ENCODE data around the gene EBLN1.
"Not testable (repeated sequence)": the region's sequence is repeated elsewhere in the genome, so short reads cannot be mapped to it uniquely, and the experiment has no call there.

EBLN1 gene

GRCh38 chr10:22228943-22229801 lies 11.4 kb upstream of the EBLN1 start:
- in situ Hi-C loops (cut with HindIII; ENCODE audit: low sequenced_read_pairs): no loop called here

GRCh38 chr10:22228167-22228938 lies 10.5 kb upstream of the EBLN1 start:
- in situ Hi-C loops (cut with HindIII; ENCODE audit: low sequenced_read_pairs): no loop called here

- in situ Hi-C loops (cut with HindIII; ENCODE audit: low sequenced_read_pairs): no loop called here
Measured at GRCh38 chr10:22226599-22226998, 8.8 kb upstream of the EBLN1 start.

GRCh38 chr10:22222236-22223190 lies 4.7 kb upstream of the EBLN1 start:
- in situ Hi-C loops (cut with HindIII; ENCODE audit: low sequenced_read_pairs): no loop called here

DNA sequence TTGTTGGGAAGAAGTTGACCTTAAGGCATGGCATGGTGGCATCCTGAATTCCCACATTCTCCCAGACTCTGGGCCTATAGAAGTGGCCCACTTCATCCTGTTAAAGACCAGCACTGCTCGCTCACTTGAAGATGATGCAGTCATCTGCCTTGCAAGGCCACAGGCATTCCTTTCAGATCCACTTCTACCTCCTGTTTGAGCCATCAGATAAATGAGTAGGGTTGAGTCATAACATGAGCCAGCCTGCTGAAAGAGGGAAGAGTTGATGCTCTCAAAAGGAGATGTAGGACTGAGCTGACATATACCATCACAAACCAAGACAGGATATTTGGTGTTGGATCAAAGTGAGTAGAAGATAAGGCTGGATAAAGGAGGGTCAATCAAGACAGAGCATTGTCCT lies 1.5 kb upstream of the EBLN1 start:
- in situ Hi-C loops (cut with HindIII; ENCODE audit: low sequenced_read_pairs): no loop called here

DNA sequence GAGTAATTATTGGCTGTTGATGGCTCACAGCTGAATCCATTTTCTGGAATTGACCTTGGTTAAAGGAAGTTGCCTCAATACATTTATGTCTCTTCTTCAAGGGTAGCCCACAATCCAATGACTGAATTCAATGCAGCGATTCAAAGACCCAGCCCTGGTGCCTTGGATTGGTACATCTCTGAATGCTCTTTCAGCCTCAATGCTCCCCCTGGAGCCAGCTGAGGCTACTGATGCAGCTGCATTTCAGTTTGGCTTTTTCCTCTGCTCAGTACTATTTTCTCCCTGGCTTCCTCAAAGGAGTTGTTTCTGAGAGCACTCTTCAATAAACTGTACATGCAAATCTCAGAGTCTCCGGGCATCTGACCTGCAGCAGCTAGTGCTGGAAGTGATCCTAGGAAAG lies 633 bp upstream of the EBLN1 start:
- in situ Hi-C loops (cut with HindIII; ENCODE audit: low sequenced_read_pairs): no loop called here

GRCh38 chr10:22217084-22217483 lies 731 bp downstream of the EBLN1 start:
- in situ Hi-C loops (cut with HindIII; ENCODE audit: low sequenced_read_pairs): not testable (repeated sequence)

DNA sequence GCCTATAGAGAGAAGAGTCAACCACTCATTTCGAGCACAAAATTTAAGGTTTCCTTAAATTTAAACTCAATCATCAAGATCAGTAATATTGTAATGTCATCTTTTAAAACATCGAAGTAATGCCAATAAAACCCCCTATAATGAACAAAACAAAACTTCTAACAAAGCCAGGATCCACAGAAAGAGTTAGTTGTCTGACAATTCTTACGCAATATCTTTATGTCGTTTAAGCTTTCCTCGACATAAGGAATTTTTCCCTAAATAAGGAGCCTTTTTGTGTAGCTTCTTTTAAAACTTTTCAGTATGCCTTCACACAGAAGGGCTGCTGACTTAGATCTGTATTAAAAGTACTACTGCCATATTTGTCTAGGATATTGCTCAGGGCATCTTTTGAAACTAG lies 7.5 kb downstream of the EBLN1 start:
- in situ Hi-C loops (cut with HindIII; ENCODE audit: low sequenced_read_pairs): no loop called here

DNA sequence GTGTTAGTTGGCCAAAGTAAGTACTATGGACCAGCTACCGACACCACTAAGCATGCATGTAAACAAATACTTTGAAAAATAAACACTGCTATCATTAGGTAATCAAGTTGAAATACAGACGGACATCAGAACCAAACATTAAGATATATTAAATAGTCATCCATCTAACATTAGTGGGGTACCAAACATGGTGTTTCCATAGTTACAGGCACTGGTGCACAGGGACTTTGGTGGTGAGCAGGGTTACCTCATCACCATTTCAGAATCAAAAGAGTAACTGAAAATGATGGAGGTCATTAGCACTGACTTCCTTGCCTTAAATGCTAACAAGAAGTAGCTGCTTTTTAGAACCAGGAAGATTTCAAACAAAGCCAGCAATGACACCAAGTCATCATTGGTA lies 23.9 kb downstream of the EBLN1 start:
- in situ Hi-C loops (cut with HindIII; ENCODE audit: low sequenced_read_pairs): no loop called here

- in situ Hi-C loops (cut with HindIII; ENCODE audit: low sequenced_read_pairs): no loop called here
Measured at GRCh38 chr10:22185586-22185985, 32.2 kb downstream of the EBLN1 start.

DNA sequence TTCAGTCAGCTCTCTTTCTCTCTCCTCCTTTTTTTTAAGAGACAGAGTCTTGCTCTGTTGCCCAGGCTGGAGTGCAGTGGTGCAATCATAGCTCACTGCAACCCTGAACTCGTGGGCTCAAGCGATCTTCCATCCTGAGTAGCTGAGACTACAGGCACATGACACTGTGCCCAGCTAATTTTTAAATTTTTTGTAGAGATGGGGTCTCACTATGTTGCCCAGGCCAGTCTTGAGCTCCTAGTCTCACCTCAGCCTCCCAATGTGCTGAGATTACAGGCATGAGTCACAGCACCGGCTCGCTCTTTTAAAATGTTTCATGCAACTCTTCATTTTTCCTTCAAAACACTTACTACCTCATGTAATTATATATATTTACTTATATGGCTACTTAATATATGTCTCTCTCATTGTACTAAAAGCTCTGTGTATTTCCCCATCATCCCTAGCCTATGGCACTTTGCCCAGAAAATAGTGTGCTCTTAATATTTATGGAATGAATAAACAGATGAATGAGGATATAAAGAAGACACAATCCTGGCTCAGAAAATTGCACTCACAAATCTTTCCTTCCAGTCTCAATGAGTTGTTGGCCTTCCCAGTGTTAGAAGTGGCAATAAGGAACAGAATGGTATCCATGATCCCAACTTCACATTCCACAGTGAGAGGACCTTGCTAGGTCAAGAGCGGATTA lies 33.9 kb downstream of the EBLN1 start:
- in situ Hi-C loops (cut with HindIII; ENCODE audit: low sequenced_read_pairs): no loop called here

DNA sequence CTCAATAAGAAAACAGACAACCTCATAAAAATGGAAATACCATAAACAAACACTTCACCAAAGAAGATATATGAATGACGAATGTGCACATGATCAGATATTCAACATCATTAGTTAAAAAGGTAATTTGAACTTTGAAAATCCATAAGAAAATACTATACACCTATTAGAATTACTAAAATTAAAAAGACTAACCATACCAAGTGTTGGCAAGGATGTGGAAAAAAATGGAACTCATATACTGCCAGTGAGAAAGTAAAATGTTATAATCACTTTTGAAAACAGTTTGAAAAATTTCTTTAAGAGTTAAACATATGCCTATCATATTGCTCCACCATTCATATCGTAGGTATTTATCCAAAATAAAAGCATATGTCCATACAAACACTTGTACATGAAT lies 37.1 kb downstream of the EBLN1 start:
- in situ Hi-C loops (cut with HindIII; ENCODE audit: low sequenced_read_pairs): no loop called here

- in situ Hi-C loops (cut with HindIII; ENCODE audit: low sequenced_read_pairs): no loop called here
Measured at GRCh38 chr10:22174442-22174841, 43.4 kb downstream of the EBLN1 start.

- in situ Hi-C loops (cut with HindIII; ENCODE audit: low sequenced_read_pairs): no loop called here
Measured at GRCh38 chr10:22171131-22171530, 46.7 kb downstream of the EBLN1 start.

GRCh38 chr10:22170582-22170981 lies 47.2 kb downstream of the EBLN1 start:
- in situ Hi-C loops (cut with HindIII; ENCODE audit: low sequenced_read_pairs): no loop called here

DNA sequence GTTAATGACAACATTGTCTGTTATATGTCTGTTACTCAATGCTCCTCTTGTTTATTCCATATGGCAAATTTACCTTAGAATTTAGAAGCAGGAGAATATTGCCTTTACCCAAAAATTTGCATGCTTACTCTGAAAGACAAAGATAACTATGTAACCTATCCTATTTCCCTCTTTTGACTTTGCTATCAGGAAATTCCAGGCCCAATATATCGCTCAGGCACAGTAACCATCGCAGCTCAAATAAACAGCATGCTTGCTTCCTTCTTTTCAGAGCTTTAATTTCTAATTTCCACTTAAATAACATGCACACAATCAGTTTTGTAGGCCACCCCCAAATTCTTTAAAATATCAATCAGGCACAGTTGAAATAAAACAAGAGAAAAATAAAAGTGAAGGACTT lies 57.8 kb downstream of the EBLN1 start:
- in situ Hi-C loops (cut with HindIII; ENCODE audit: low sequenced_read_pairs): no loop called here

DNA sequence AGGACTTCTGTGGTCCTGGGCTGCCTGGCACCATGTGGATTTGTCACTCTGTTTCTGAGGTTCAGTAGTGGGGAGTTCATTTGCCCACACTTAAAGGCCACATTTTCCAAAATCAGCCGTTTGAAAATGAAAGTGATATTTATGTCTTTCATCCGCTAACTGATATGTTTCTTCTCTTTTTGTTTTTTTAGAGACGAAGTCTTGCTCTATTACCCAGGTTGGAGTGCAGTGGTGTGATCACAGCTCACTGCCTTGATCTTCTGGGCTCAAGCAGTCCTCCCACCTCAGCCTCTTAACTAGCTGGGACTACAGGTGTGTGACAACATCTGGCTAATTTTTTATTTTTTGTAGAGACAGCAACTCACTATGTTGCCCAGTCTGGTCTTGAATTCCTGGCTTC lies 58.6 kb downstream of the EBLN1 start:
- in situ Hi-C loops (cut with HindIII; ENCODE audit: low sequenced_read_pairs): no loop called here
